SK-N-SH treated with all-trans-retinoic acid at 6 μM for 48 hours (cell line): ENCODE data around the gene FZD4.

Experiments used
- ARNTL ChIP-seq: fragments of 450-650 bp; formaldehyde crosslinking; IDR thresholded peaks from 2 replicates; pipeline ENCODE4 v1.5.0; 2020; ENCODE audit warnings: low read depth, mild to moderate bottlenecking, moderate library complexity, borderline replicate concordance
- PATZ1 ChIP-seq: fragments of 250-450 bp; sonication (Bioruptor Pico); IDR thresholded peaks from 2 replicates; pipeline ENCODE4 v1.8.0; 2020; ENCODE audit warnings: mild to moderate bottlenecking, moderate library complexity, borderline replicate concordance
- POU6F1 ChIP-seq: fragments of 250-450 bp; sonication (Bioruptor Pico); IDR thresholded peaks from 2 replicates; pipeline ENCODE4 v1.8.0; 2021; ENCODE audit warnings: low read depth, mild to moderate bottlenecking, moderate library complexity, borderline replicate concordance
- PPARA ChIP-seq: fragments of 250-450 bp; sonication (Bioruptor Pico); IDR thresholded peaks from 2 replicates; pipeline ENCODE4 v1.5.0; 2020; ENCODE audit warnings: mild to moderate bottlenecking, borderline replicate concordance
- ZNF70 ChIP-seq: fragments of 450-650 bp; formaldehyde crosslinking; IDR thresholded peaks from 2 replicates; pipeline ENCODE4 v1.5.0; 2020; ENCODE audit warnings: mild to moderate bottlenecking, moderate library complexity

DNA sequence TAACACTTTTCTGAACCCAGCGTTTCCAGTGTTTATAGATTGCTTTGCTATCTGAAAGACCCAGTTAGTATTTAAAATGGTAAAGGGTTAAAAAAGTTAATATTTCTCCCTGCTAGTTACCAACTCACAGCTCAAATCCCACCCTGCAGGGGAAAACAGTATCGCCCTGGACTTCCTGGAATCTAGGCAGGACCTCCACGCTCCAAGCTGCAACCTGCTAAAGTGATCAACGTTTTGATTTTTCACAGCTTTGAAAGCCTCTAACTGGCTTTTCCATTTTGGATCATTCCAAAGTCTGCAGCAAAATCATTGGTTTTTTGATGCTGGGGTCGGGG is 4.6 kb downstream of the FZD4 start:
- TF ChIP-seq ARNTL (CRISPR knock-in tag) (no peak), PPARA (no peak), ZNF70 (no peak), PATZ1 (CRISPR knock-in tag) (no peak), POU6F1 (CRISPR knock-in tag) (no peak)
